Aorta (tissue), 5 donors: ENCODE results near the gene GMEB2. TPM values are rescaled to one million over a fixed set of nuclear protein-coding genes. Genes with fewer than 3 reads are reported as not detected.
"Not testable (repeated sequence)": the region's sequence is repeated elsewhere in the genome, so short reads cannot be mapped to it uniquely, and the experiment has no call there.

Experiments
- ATAC-seq: fragments of 200-7000 bp; cut with Tn5 transposase; one replicate; pipeline ENCODE4 v1.9.1; 2022; ENCODE audit warnings: moderate library complexity; ENCODE audit not compliant: low FRiP score
- DNase-seq, 2 donors: peaks; one replicate each; pipeline ENCODE4 v3.0.0-alpha.2; 2020
- H3K27ac ChIP-seq, 2 donors: one replicate each; pipeline ENCODE4 v1.5.1; 2013; ENCODE audit warnings: low read length in 2 of 2, mild to moderate bottlenecking in 2 of 2, moderate library complexity in 2 of 2, control low read depth in 1 of 2, inconsistent platforms in 1 of 2, low read depth in 1 of 2
- H3K27me3 ChIP-seq, 2 donors: one replicate each; pipeline ENCODE4 v1.6.1; 2013; ENCODE audit warnings: control low read depth in 1 of 2, low read length in 1 of 2, mild to moderate bottlenecking in 1 of 2, moderate library complexity in 1 of 2; ENCODE audit not compliant: insufficient read depth in 2 of 2, control insufficient read depth in 1 of 2
- H3K36me3 ChIP-seq, 2 donors: one replicate each; pipeline ENCODE4 v1.6.1; 2013; ENCODE audit warnings: control low read depth in 1 of 2, low read length in 1 of 2, mild to moderate bottlenecking in 1 of 2; ENCODE audit not compliant: insufficient read depth in 2 of 2, control insufficient read depth in 1 of 2
- H3K4me1 ChIP-seq, 2 donors: one replicate each; pipeline ENCODE4 v1.6.1; 2013; ENCODE audit warnings: low read length in 2 of 2, control low read depth in 1 of 2, mild to moderate bottlenecking in 1 of 2, moderate library complexity in 1 of 2; ENCODE audit not compliant: insufficient read depth in 2 of 2, control insufficient read depth in 1 of 2
- H3K4me3 ChIP-seq, 2 donors: one replicate each; pipeline ENCODE4 v1.5.1; 2013; ENCODE audit warnings: low read length in 2 of 2, control low read depth in 1 of 2, mild to moderate bottlenecking in 1 of 2
- H3K9me3 ChIP-seq: one replicate; pipeline ENCODE4 v1.6.1; 2013; ENCODE audit warnings: mild to moderate bottlenecking, low read length; ENCODE audit not compliant: control insufficient read depth
- WGBS, 2 donors: extraction: QIAGEN DNeasy Blood & Tissue Kit; methylation state at CpG; one replicate each; pipeline ENCODE4 v1.1.7; 2013; 5-methylcytosine and 5-hydroxymethylcytosine counted together
- intact Hi-C, 2 donors: fragments of 100-400 bp; cut with DNase I; formaldehyde crosslinking; loops; one replicate each; pipeline versions ENCODE4 v1.14.2 to v1.15.0; 2022
- polyA plus RNA-seq, 2 donors: library from polyadenylated mRNA; stranded (reverse); fragments of 200-250 nt; gene quantifications; one replicate each; pipeline ENCODE4 v1.2.3, GENCODE V29; 2013
- total RNA-seq, 2 donors: library from RNA; stranded (reverse); fragmentation: NEBNext Ultra II Directional; extraction: Animal tissue kit (Norgen Biotek cat#: 25700); gene quantifications; one replicate each; pipeline ENCODE4 v1.2.1, GENCODE V29; 2021
- donor health status: healthy with polysubstance abuse.
- donor health status: Bipolar disorder and iron deficiency.
- donor health status: DM: no; HTN: no; CAD: no.
- donor health status: DM: no; HTN: no; CAD: no.
- donor health status: DM: yes; HTN: yes; CAD: no.

The GMEB2 gene
- total and polyA plus RNA-seq, 4 donors, result 3.9 to 10.3 (median 9.9) TPM

GRCh38 chr20:63617092-63617875 lies 9.6 kb downstream of the GMEB2 start:
- DNase-seq, result no peak
- Histone ChIP-seq H3K4me3 (no peak overlapping the region), H3K27me3 (no peaks in the 10 kb centered on the region), H3K4me1 (no peaks in the 10 kb centered on the region), H3K36me3 (no peaks in the 10 kb centered on the region), H3K9me3 (no peaks in the 10 kb centered on the region), H3K27ac (no peak overlapping the region)
- 94 to 95% methylated on average over 41 of the region's 41 CpGs for WGBS, 2 donors
- intact Hi-C loops, result no loop called here
- ATAC-seq, result no peak

- H3K4me1 ChIP-seq, H3K27me3 ChIP-seq, ATAC-seq, DNase-seq, H3K9me3 ChIP-seq, H3K36me3 ChIP-seq, H3K4me3 ChIP-seq, intact Hi-C loops, H3K27ac ChIP-seq: not testable (repeated sequence)
- 75 to 76% methylated on average over 17 to 18 of the region's 18 CpGs for WGBS, 2 donors
Measured at GRCh38 chr20:63613863-63614594, 12.9 kb downstream of the GMEB2 start.

- DNase-seq (no peak), ATAC-seq (no peak)
- Histone ChIP-seq H3K27ac (no peak overlapping the region), H3K9me3 (no peaks in the 10 kb centered on the region), H3K4me1 (no peaks in the 10 kb centered on the region), H3K4me3 (no peak overlapping the region), H3K27me3 (no peaks in the 10 kb centered on the region), H3K36me3 (no peaks in the 10 kb centered on the region)
- intact Hi-C loops, result no loop called here
- WGBS, 2 donors, result 83 to 84% methylated on average over 20 of the region's 20 CpGs
Measured at GRCh38 chr20:63612276-63612931, 14.5 kb downstream of the GMEB2 start.

- ATAC-seq (no peak), DNase-seq (no peak)
- Histone ChIP-seq H3K4me3 (no peak overlapping the region), H3K9me3 (no peaks in the 10 kb centered on the region), H3K27me3 (no peaks in the 10 kb centered on the region), H3K36me3 (no peaks in the 10 kb centered on the region), H3K27ac (no peak overlapping the region), H3K4me1 (no peaks in the 10 kb centered on the region)
- intact Hi-C loops, result no loop called here
- WGBS, 2 donors, result 78 to 83% methylated on average over 10 of the region's 10 CpGs
Measured at GRCh38 chr20:63611646-63612045, 15.3 kb downstream of the GMEB2 start.

- no peaks in the 10 kb centered on the region for H3K27me3 ChIP-seq
- no peak for ATAC-seq
- H3K27ac ChIP-seq, result no peak overlapping the region
- no peak overlapping the region for H3K4me3 ChIP-seq
- no peaks in the 10 kb centered on the region for H3K9me3 ChIP-seq
- 89 to 90% methylated on average over 17 of the region's 17 CpGs for WGBS, 2 donors
- intact Hi-C loops, result no loop called here
- H3K36me3 ChIP-seq, result no peaks in the 10 kb centered on the region
- no peaks in the 10 kb centered on the region for H3K4me1 ChIP-seq
- peak in 1 of 2 donors; percentile 70 for DNase-seq
Measured at GRCh38 chr20:63610581-63611435, 16.1 kb downstream of the GMEB2 start.

GRCh38 chr20:63606686-63607085 lies 20.2 kb downstream of the GMEB2 start:
- whole genome bisulfite sequencing, 2 donors, result 96% methylated on average over 9 of the region's 9 CpGs
- peaks cover 0 to 8% of the 10 kb centered on the region in 2 donors for H3K36me3 ChIP-seq
- H3K27ac ChIP-seq, result no peak overlapping the region
- intact Hi-C loops, result no loop called here
- H3K27me3 ChIP-seq, result no peaks in the 10 kb centered on the region
- DNase-seq, result no peak
- ATAC-seq, result no peak
- H3K4me1 ChIP-seq, result no peaks in the 10 kb centered on the region
- H3K4me3 ChIP-seq, result no peak overlapping the region
- H3K9me3 ChIP-seq, result no peaks in the 10 kb centered on the region

GRCh38 chr20:63602321-63602720 lies 24.6 kb downstream of the GMEB2 start:
- DNase-seq, result no peak
- 93 to 100% methylated on average over 3 of the region's 3 CpGs for WGBS, 2 donors
- Histone ChIP-seq H3K36me3 (peaks cover 0 to 13% of the 10 kb centered on the region in 2 donors), H3K27ac (no peak overlapping the region), H3K4me3 (no peak overlapping the region), H3K4me1 (no peaks in the 10 kb centered on the region), H3K9me3 (no peaks in the 10 kb centered on the region), H3K27me3 (no peaks in the 10 kb centered on the region)
- intact Hi-C loops, result no loop called here
- ATAC-seq, result no peak

- H3K4me3 ChIP-seq, intact Hi-C loops, ATAC-seq, H3K4me1 ChIP-seq, H3K9me3 ChIP-seq, H3K27ac ChIP-seq, DNase-seq, H3K27me3 ChIP-seq: not testable (repeated sequence)
- peaks cover 0 to 13% of the 10 kb centered on the region in 2 donors for H3K36me3 ChIP-seq
- WGBS, 2 donors, result 90% methylated on average over 8 of the region's 8 CpGs
Measured at GRCh38 chr20:63601679-63602078, 25.2 kb downstream of the GMEB2 start.
